DMS79 (cell line): ENCODE results near the gene NCAM1.
A peak's percentile ranks its signal among the peaks of the same experiment; 100 is the strongest.

Experiments used
- DNase-seq: peaks from one replicate; lab custom pipeline; 2025; lab: John Stamatoyannopoulos, UW

Gene NCAM1

DNA sequence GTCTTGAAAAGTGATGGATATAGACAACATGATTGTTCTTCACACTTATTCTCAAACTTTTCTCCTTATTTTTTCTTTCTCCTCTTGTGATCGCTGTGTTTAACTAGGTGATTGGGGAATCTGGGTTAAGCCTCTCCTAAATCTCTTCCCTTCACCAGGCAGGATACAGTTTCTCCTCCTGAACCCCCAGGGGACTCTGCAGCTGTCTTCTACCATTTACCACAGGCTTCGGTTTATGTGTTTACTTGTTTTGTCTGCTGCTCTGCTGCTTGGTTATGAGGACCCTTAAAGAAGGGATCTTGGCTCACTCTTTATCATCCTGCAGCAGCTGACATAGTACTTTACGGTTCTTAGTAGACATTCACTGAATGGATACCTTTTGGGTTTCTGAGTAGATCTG lies 124.2 kb downstream of the NCAM1 start:
- DNase-seq, result peak; percentile 80

- no peak for DNase-seq
Observed at GRCh38 chr11:113087706-113088105, 126.5 kb downstream of the NCAM1 start.

DNA sequence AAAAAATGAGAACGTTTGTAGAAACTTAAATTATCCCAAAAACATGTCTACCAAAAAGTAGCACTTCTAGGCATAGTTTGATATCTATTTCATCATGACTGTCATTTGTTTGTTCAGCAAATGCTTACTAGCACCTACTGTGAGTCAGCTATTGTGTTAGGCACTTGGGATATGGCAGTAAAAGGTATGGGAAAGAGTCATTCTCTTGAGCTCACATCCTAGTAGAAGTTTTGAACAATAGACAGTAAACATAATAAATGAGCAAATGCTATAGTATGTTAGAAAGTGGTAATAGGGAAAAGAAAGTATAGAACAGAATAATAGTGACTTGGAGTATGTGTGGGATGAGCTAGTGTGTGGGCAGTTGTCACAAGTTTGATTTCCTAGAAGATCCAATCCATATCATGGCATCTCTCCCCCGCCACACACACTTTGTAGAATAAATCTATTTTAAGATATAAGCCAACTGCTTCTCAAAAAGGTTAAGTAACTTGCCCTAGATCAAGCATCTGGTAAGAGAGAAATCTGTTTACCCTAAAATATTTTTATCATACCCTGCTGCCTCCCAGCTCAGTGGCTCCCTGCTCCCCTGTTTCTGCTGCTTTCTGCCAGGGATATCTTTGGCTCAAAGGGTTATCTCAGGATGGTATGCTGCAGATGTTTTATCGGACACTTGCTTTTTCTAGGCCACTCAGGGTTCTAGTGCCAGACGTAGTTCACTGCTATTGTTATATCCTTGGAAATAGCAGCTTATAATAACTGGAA lies 129.7 kb downstream of the NCAM1 start:
- DNase-seq, result peak; percentile 44

DNA sequence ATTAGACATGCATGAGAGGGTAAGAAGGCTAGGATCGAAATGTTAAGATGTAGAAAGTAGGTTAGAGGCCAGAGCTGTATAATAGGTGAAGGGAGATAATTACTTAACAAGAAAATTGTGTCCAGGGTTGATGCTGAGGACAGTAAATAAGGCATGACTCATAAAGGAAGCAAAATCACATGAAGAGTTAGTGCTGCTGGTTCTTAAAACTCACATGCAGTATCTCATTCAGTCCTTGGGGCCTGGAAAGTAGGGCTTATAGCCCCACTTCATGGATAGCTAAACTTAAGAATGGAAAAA lies 130.2 kb downstream of the NCAM1 start:
- DNase-seq, result no peak

GRCh38 chr11:113096648-113097047 lies 135.4 kb downstream of the NCAM1 start:
- DNase-seq, result no peak

DNA sequence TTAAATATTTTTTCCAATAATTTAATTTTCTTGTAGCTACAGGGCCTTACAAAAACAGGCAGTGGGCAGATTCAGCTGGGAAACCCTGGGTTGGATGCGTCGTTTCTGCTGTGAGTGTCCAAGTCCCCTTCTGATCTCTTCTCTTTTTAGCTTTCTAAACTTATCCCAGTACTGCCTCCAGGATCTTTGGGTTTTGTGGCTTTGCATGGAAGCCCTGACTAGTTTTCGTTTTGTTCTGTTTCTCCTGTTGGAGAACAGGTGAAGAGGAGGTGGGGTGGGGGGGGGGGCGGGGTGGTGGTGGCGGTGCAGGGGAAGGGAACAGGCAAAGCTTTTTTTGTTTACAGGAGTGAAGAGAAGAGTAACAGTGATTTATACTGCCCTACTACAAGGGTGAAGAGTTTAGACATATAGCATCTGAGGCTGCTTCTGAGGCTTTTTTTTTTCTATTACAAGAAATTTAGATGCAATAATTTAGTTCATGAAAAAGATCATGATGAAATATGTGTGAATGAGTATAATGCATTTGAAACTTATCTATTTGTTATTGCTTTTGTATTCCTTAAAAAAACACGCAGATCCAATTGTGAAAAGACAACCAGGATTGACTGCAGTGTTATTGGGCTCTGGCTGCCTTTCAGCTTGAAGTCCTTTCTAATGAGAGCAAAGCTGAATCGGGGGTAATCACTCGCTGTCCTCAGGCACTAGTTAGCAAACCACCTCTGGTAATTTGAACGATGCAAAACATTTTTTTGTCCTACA lies 142.9 kb downstream of the NCAM1 start:
- no peak for DNase-seq

DNA sequence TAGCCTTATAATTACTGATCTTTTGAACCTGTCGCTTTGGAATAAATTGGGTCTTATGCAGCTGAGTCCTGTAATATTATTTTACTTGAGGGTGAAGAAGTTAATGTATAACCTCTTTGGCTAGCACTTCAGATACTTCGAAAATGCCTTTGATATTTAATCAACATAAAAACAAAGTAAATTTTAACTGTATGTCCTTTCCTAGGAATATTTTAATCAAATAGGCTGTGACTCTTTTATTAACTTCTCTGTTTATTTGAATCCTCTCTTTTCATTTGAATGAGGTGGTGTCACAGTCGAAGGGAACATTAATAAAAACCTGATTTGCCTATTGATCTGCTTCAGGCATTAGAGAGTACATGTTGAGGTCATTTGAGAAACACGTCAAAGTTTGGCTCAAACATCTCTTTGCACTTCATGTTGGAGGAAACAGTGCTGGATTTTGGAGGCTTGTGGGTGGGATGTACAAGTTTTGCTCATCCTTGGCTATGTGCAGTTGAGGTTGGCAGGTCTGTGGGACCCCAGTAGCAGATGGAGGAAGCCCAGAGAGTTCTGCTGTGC lies 143.6 kb downstream of the NCAM1 start:
- DNase-seq, result no peak

- DNase-seq, result no peak
Observed at GRCh38 chr11:113105592-113105991, 144.4 kb downstream of the NCAM1 start.

DNA sequence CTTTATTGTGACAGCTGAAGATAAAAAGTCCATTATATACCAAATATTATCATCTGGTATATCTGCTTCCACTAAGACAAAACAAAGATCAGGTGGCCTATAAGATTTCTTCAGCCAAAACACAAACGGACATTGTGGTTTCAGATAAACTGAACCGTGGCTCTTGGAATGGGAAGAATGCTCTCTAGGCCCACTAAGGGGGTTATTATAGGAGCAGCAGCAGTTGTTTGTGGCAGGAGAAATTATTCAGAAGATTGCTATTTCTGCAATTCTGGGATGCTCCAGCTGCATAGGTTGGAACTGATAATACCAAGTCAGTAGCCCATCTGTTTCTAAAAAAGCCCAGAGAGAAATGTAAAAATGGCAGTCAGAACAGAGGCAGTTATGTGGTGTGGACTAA lies 145.3 kb downstream of the NCAM1 start:
- peak; percentile 23 for DNase-seq

- no peak for DNase-seq
Observed at GRCh38 chr11:113110046-113110445, 148.8 kb downstream of the NCAM1 start.

GRCh38 chr11:113111156-113111555 lies 149.9 kb downstream of the NCAM1 start:
- no peak for DNase-seq

GRCh38 chr11:113112307-113112706 lies 151.1 kb downstream of the NCAM1 start:
- DNase-seq, result no peak

DNA sequence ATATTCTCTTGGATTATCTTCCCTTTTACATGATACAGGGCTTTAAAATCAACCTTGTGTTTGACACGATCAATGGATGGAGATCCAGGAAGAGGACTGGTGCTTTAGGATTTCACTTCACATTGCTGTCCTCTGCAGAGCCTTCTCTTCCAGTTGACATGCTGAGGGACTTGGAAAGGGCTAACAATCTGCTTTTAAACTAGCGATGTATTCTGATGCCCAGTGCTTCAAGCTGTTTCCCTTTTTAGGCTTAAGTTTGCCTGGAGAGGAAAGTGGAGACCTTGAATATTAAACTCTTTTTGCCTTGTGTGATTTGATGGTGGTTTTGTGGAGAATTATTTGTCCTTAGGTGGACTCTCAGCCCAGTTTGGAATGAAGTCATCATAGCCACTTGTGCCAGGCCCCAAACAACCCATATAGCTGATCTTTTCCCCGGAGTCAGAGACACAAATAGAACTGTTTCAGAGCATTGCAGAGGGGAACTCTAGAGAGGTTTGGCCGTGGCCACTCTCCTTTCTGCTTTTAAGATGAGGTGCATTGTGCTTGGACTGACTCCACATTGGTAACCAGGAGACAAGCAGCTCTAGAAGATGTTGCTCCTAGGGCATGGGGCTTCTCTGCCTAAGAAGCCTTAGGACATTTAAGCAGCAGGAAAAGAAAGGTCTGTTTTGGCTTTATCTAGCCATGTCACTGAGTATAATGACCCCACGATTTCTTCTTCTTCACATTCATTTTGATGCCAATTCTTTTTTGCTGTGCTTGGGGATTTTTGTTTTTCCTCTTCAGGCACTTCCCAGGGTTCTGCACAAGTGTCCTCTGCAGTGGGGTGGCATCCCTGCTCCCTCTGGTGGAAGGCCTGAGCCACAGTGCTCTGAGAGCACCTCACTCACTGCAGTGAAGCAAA lies 152.8 kb downstream of the NCAM1 start:
- DNase-seq, result peak; percentile 31

DNA sequence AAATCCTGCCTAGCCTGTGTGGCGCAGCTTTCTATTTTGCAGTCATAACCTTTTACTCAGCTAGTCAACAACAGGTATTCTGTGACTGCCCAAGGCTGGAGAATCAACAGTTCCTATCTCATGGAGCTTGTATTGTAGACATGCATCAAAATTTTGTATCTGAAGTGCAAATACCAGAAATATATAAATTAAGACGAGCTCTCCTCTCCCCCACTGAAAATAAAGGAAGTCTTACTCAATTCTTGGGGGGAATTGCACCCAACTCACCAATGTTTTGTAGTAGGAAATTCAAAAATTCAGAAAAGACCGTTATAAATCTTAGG lies 153.4 kb downstream of the NCAM1 start:
- DNase-seq, result no peak

- DNase-seq, result no peak
Observed at GRCh38 chr11:113118104-113118503, 156.9 kb downstream of the NCAM1 start.

- no peak for DNase-seq
Observed at GRCh38 chr11:113119074-113119473, 157.9 kb downstream of the NCAM1 start.

GRCh38 chr11:113119966-113120736 lies 158.9 kb downstream of the NCAM1 start:
- no peak for DNase-seq

DNA sequence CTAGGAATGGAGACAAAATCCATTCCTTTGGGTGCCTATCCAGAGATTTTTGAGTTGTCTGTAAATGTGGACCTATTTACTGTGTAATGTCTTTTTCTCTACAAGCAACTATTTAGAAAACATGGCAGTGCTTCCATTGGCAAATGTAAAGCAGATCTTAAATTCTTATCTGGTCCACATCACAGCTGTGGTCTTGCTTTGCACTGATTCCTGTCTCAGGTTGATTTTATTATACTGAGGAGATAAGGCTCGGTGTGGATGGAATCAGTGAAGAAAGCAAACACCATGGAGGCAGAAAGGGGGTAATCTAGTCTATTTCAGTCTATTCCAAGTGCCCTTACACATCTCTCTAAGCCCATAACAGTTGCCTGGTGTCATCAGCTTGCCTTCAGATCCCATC lies 160.5 kb downstream of the NCAM1 start:
- no peak for DNase-seq

- DNase-seq, result no peak
Observed at GRCh38 chr11:113124006-113124405, 162.8 kb downstream of the NCAM1 start.

DNA sequence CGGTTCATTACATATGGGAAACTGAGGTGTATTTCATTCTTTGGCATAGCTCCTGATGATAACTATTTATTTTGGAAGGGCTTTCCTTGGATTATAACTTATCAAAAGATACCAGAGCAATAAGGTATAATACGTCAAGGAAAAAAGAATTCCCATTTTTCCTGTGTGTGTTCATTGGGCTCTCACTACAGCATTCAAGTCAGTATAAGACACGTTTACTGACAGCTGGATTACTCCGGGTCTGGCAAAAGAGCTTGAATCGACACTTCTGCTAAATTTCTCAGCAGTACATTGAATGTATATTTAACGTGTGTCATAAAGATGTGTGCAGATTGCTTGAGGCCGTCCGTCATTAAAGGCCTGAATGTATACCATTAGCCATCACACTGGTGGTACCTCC lies 163.4 kb downstream of the NCAM1 start:
- no peak for DNase-seq

GRCh38 chr11:113129261-113129992 lies 168.2 kb downstream of the NCAM1 start:
- no peak for DNase-seq
